ENCODE data around the gene OGA. TPM values are rescaled to one million over a fixed set of nuclear protein-coding genes. Genes with fewer than 3 reads are reported as not detected.

The OGA gene
- total and polyA plus RNA-seq, 9 of the 15 experiments (the other 6 are each of a cell fraction or from before 2014, with no cell fraction given), result 13.5 to 73.5 (median 59.5) TPM

- peak; percentile 87 for TF ChIP-seq POLR2G (IDR thresholded peaks at IDR 0.05; ENCODE audit: low read depth, low read length)
Observed at GRCh38 chr10:101782811-101783735, 35.2 kb downstream of the OGA start, which contains the start of gene NPM3 (continued).

GRCh38 chr10:101781984-101782810 is 36.0 kb downstream of the OGA start:
- WGBS (ENCODE audit: insufficient coverage, low coverage, missing lambda C conversion rate), result 8% methylated on average over 8 of the region's 17 CpGs
- peaks cover 49% of the 10 kb centered on the region for H3K36me3 ChIP-seq (ENCODE audit: control insufficient read depth, insufficient read depth, low read length)
- intact Hi-C loops (cut with micrococcal nuclease) (loop anchor here (1.0 to 5.0 kb wide), 3 partner anchors 180 to 570 kb away; no protein-coding TSS in a partner anchor), in situ Hi-C loops (cut with MboI) (loop anchor here (5.0 kb wide), 1 partner anchor 175 kb away; no protein-coding TSS in a partner anchor)
- H3K27ac ChIP-seq (ENCODE audit: extremely low read depth, low read depth, low read length), result peak overlapping the region; percentile 65
- no peaks in the 10 kb centered on the region for H3K27me3 ChIP-seq (ENCODE audit: control insufficient read depth in 2 of 2, insufficient read depth in 2 of 2, low read length in 2 of 2)
- peak overlapping the region; percentile 81 for H3K4me2 ChIP-seq (ENCODE audit: insufficient read depth, low read length)
- H2AFZ ChIP-seq (ENCODE audit: low read depth, low read length), result peak overlapping the region; percentile 86
- no peaks in the 10 kb centered on the region for H3K9me3 ChIP-seq (replicated peaks; ENCODE audit: control insufficient read depth, insufficient read depth, low read depth, low read length)
- H3K4me3 ChIP-seq, result peak overlapping the region; percentile 73
- H3K9me1 ChIP-seq (ENCODE audit: control insufficient read depth, insufficient read depth, low read length), result no peaks in the 10 kb centered on the region
- peak in 1 of 4 experiments; percentile 17 for DNase-seq (ENCODE audit: extremely low read depth in 1 of 4, low spot score in 3 of 4)
- no peak for FAIRE-seq
- no peak for ATAC-seq
- peaks cover 11% of the 10 kb centered on the region for H4K20me1 ChIP-seq (replicated peaks; ENCODE audit: control insufficient read depth, insufficient read depth, low read length)
- BruUV-seq (replicated peaks), result no TSS peak
- CTCF ChIA-PET (ENCODE audit: low intra/inter-chr PET ratio), result interaction anchor here (0.9 to 2.6 kb wide), 3 partner anchors 178 to 180 kb away, joined by 3 to 32 read pairs (median 5); no protein-coding TSS in a partner anchor
- POLR2A ChIA-PET, result interaction anchor here (0.6 to 2.9 kb wide), 2 partner anchors 10 to 180 kb away, joined by 3 to 14 read pairs; no protein-coding TSS in a partner anchor
- TF ChIP-seq, protein P1, sequence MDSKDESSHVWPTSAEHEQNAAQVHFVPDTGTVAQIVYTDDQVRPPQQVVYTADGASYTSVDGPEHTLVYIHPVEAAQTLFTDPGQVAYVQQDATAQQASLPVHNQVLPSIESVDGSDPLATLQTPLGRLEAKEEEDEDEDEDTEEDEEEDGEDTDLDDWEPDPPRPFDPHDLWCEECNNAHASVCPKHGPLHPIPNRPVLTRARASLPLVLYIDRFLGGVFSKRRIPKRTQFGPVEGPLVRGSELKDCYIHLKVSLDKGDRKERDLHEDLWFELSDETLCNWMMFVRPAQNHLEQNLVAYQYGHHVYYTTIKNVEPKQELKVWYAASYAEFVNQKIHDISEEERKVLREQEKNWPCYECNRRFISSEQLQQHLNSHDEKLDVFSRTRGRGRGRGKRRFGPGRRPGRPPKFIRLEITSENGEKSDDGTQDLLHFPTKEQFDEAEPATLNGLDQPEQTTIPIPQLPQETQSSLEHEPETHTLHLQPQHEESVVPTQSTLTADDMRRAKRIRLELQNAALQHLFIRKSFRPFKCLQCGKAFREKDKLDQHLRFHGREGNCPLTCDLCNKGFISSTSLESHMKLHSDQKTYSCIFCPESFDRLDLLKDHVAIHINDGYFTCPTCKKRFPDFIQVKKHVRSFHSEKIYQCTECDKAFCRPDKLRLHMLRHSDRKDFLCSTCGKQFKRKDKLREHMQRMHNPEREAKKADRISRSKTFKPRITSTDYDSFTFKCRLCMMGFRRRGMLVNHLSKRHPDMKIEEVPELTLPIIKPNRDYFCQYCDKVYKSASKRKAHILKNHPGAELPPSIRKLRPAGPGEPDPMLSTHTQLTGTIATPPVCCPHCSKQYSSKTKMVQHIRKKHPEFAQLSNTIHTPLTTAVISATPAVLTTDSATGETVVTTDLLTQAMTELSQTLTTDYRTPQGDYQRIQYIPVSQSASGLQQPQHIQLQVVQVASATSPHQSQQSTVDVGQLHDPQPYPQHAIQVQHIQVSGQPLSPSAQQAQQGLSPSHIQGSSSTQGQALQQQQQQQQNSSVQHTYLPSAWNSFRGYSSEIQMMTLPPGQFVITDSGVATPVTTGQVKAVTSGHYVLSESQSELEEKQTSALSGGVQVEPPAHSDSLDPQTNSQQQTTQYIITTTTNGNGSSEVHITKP (IDR thresholded peaks at IDR 0.05; ENCODE audit: partially characterized antibody), result peak; percentile 40
- TF ChIP-seq, protein P2, sequence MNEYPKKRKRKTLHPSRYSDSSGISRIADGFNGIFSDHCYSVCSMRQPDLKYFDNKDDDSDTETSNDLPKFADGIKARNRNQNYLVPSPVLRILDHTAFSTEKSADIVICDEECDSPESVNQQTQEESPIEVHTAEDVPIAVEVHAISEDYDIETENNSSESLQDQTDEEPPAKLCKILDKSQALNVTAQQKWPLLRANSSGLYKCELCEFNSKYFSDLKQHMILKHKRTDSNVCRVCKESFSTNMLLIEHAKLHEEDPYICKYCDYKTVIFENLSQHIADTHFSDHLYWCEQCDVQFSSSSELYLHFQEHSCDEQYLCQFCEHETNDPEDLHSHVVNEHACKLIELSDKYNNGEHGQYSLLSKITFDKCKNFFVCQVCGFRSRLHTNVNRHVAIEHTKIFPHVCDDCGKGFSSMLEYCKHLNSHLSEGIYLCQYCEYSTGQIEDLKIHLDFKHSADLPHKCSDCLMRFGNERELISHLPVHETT (CRISPR knock-in tag; conservative IDR thresholded peaks at IDR 0.05 in 1 of 2, IDR thresholded peaks at IDR 0.05 in 1 of 2), result no peak
- TF ChIP-seq KLF16 (IDR thresholded peaks at IDR 0.05) (no peak), BRCA1 (IDR thresholded peaks at IDR 0.05) (no peak), BRCA1 (CRISPR knock-in tag; IDR thresholded peaks at IDR 0.05) (0 out of 2 replicates have a peak, but pooled peaks have one; percentile 31)
- peaks cover 21% of the 10 kb centered on the region for H3K79me2 ChIP-seq (ENCODE audit: control insufficient read depth, insufficient read depth, low read length)
- H3K4me1 ChIP-seq (replicated peaks in 1 of 2; ENCODE audit: control insufficient read depth in 2 of 2, insufficient read depth in 2 of 2, low read length in 2 of 2), result peaks cover 17 to 50% of the 10 kb centered on the region in 2 experiments
- H3K9ac ChIP-seq (ENCODE audit: insufficient read depth in 1 of 2, low read depth in 2 of 2, low read length in 2 of 2), result peak overlapping the region; percentile 81 to 92

Measured in K562 (cell line).